ENCODE results near the gene SASH1. TPM values are rescaled to one million over a fixed set of nuclear protein-coding genes. Genes with fewer than 3 reads are reported as not detected.
A peak's percentile ranks its signal among the peaks of the same experiment; 100 is the strongest.

Gene SASH1
- total RNA-seq, 1 experiment from 2014 or later: 11.7 TPM

GRCh38 chr6:148497717-148498116, 155.1 kb downstream of the SASH1 start:
- TF ChIP-seq EZH2phosphoT487 (IDR thresholded peaks at IDR 0.05; ENCODE audit: borderline replicate concordance): no peak
- TF ChIP-seq POLR2A (IDR thresholded peaks at IDR 0.05; ENCODE audit: borderline replicate concordance, extremely low read depth, insufficient read depth, insufficient read length): no peak
- TF ChIP-seq RAD21 (IDR thresholded peaks at IDR 0.05; ENCODE audit: low read depth): no peak
- TF ChIP-seq CBX3 (IDR thresholded peaks at IDR 0.05; ENCODE audit: low read depth): no peak
- Histone ChIP-seq H3K4me2 (ENCODE audit: low read length) (peak overlapping the region; percentile 31; the same call in 1 of the 2 replicates), H3K27me3 (ENCODE audit: insufficient read depth, low read length) (no peaks in the 10 kb centered on the region), H3K27ac (ENCODE audit: low read depth, low read length) (no peak overlapping the region), H3K79me2 (ENCODE audit: insufficient read depth, low read length) (no peaks in the 10 kb centered on the region), H3K9me3 (ENCODE audit: control insufficient read depth in 1 of 2, insufficient read depth in 1 of 2, low read depth in 1 of 2, low read length in 2 of 2) (no peaks in the 10 kb centered on the region), H3K36me3 (ENCODE audit: control insufficient read depth in 1 of 2, insufficient read depth in 2 of 2, low read length in 2 of 2) (no peaks in the 10 kb centered on the region), H3K4me3 (replicated peaks in 1 of 2; ENCODE audit: low read depth in 1 of 2, low read length in 2 of 2) (no peak overlapping the region), H2AFZ (ENCODE audit: low read depth, low read length, poor library complexity, severe bottlenecking) (no peak overlapping the region), H4K20me1 (ENCODE audit: insufficient read depth) (no peaks in the 10 kb centered on the region), H3K4me1 (ENCODE audit: control insufficient read depth in 1 of 2, insufficient read depth in 2 of 2, low read length in 2 of 2) (peaks cover 19 to 35% of the 10 kb centered on the region in 2 experiments), H3K9ac (ENCODE audit: low read length) (no peak overlapping the region), H3K9me2 (ENCODE audit: insufficient read depth) (no peaks in the 10 kb centered on the region)
- ATAC-seq (no peak), DNase-seq (ENCODE audit: low read depth, low spot score) (no peak)
- intact Hi-C loops (cut with micrococcal nuclease): no loop called here
- ChIA-PET CTCF (no interaction called here), RAD21 (ENCODE audit: low non-redundant PET in 1 of 2, low total read pairs in 2 of 2, uncharacterized antibody in 2 of 2, unreplicated experiment in 2 of 2) (no interaction called here), POLR2A (no interaction called here)
- BruUV-seq (replicated peaks): no TSS peak

DNA sequence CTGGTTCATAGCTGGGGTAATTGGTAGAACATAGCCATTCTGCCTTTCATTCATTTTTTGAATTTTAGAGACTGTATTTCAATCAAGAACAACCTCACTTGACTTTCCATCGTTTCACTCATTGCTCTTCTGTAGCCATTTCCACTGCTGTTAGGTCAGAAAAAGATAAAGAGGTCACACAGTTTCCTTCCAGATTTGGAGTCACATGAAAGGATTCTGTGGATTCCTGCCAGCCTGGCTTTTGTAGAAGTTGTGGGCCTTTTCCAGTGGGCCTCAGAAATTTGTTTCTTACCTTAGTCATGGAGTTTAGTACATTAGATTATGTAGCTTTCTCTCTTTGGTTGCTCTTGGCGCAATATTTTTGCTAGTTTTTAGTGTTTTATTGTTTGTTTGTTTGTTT, 157.8 kb downstream of the SASH1 start:
- CTCF ChIA-PET: no interaction called here
- no TSS peak for BruUV-seq (replicated peaks)

More for the DNA sequence above, 157.8 kb downstream of the SASH1 start:
- POLR2A ChIA-PET: no interaction called here
- Histone ChIP-seq H3K27ac (ENCODE audit: low read depth, low read length) (no peak overlapping the region), H3K4me1 (ENCODE audit: control insufficient read depth in 1 of 2, insufficient read depth in 2 of 2, low read length in 2 of 2) (peaks cover 19 to 35% of the 10 kb centered on the region in 2 experiments), H3K9me2 (ENCODE audit: insufficient read depth) (no peaks in the 10 kb centered on the region), H3K9me3 (ENCODE audit: control insufficient read depth in 1 of 2, insufficient read depth in 1 of 2, low read depth in 1 of 2, low read length in 2 of 2) (no peaks in the 10 kb centered on the region), H3K36me3 (ENCODE audit: control insufficient read depth in 1 of 2, insufficient read depth in 2 of 2, low read length in 2 of 2) (no peaks in the 10 kb centered on the region), H2AFZ (ENCODE audit: low read depth, low read length, poor library complexity, severe bottlenecking) (no peak overlapping the region), H4K20me1 (ENCODE audit: insufficient read depth) (no peaks in the 10 kb centered on the region), H3K27me3 (ENCODE audit: insufficient read depth, low read length) (no peaks in the 10 kb centered on the region), H3K4me3 (replicated peaks in 1 of 2; ENCODE audit: low read depth in 1 of 2, low read length in 2 of 2) (no peak overlapping the region), H3K79me2 (ENCODE audit: insufficient read depth, low read length) (no peaks in the 10 kb centered on the region), H3K9ac (ENCODE audit: low read length) (no peak overlapping the region), H3K4me2 (ENCODE audit: low read length) (peak overlapping the region; percentile 65)
- intact Hi-C loops (cut with micrococcal nuclease): no loop called here
- no peak for ATAC-seq
- RAD21 ChIA-PET (ENCODE audit: low non-redundant PET in 1 of 2, low total read pairs in 2 of 2, uncharacterized antibody in 2 of 2, unreplicated experiment in 2 of 2): no interaction called here
- DNase-seq (ENCODE audit: low read depth, low spot score): no peak
- TF ChIP-seq MAX (IDR thresholded peaks at IDR 0.05) (no peak), SIN3A (IDR thresholded peaks at IDR 0.05; ENCODE audit: low read depth) (no peak), JUND (IDR thresholded peaks at IDR 0.05) (no peak), YY1 (IDR thresholded peaks at IDR 0.05; ENCODE audit: extremely low read depth, insufficient replicate concordance, low read depth, low read length) (no peak), TCF7L2 (IDR thresholded peaks at IDR 0.05; ENCODE audit: borderline replicate concordance, extremely low read depth, insufficient read depth, insufficient read length) (no peak), ZNF274 (IDR thresholded peaks at IDR 0.05; ENCODE audit: low read depth, low read length) (no peak), POLR2A (IDR thresholded peaks at IDR 0.05; ENCODE audit: borderline replicate concordance, extremely low read depth, insufficient read depth, insufficient read length) (no peak), ATF3 (IDR thresholded peaks at IDR 0.05) (no peak), EZH2phosphoT487 (IDR thresholded peaks at IDR 0.05; ENCODE audit: borderline replicate concordance) (no peak), POLR2AphosphoS5 (IDR thresholded peaks at IDR 0.05; ENCODE audit: low read depth, low read length) (no peak), ZFX (IDR thresholded peaks at IDR 0.05) (no peak), CBX3 (IDR thresholded peaks at IDR 0.05; ENCODE audit: low read depth) (no peak), RAD21 (IDR thresholded peaks at IDR 0.05; ENCODE audit: low read depth) (no peak)
- TF ChIP-seq, protein P1, sequence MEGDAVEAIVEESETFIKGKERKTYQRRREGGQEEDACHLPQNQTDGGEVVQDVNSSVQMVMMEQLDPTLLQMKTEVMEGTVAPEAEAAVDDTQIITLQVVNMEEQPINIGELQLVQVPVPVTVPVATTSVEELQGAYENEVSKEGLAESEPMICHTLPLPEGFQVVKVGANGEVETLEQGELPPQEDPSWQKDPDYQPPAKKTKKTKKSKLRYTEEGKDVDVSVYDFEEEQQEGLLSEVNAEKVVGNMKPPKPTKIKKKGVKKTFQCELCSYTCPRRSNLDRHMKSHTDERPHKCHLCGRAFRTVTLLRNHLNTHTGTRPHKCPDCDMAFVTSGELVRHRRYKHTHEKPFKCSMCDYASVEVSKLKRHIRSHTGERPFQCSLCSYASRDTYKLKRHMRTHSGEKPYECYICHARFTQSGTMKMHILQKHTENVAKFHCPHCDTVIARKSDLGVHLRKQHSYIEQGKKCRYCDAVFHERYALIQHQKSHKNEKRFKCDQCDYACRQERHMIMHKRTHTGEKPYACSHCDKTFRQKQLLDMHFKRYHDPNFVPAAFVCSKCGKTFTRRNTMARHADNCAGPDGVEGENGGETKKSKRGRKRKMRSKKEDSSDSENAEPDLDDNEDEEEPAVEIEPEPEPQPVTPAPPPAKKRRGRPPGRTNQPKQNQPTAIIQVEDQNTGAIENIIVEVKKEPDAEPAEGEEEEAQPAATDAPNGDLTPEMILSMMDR (IDR thresholded peaks at IDR 0.05 in 2 of 3, conservative IDR thresholded peaks at IDR 0.05 in 1 of 3; ENCODE audit: borderline replicate concordance in 1 of 3, insufficient read depth in 1 of 3, low read depth in 2 of 3, low read length in 2 of 3): no peak
- TF ChIP-seq, protein P2, sequence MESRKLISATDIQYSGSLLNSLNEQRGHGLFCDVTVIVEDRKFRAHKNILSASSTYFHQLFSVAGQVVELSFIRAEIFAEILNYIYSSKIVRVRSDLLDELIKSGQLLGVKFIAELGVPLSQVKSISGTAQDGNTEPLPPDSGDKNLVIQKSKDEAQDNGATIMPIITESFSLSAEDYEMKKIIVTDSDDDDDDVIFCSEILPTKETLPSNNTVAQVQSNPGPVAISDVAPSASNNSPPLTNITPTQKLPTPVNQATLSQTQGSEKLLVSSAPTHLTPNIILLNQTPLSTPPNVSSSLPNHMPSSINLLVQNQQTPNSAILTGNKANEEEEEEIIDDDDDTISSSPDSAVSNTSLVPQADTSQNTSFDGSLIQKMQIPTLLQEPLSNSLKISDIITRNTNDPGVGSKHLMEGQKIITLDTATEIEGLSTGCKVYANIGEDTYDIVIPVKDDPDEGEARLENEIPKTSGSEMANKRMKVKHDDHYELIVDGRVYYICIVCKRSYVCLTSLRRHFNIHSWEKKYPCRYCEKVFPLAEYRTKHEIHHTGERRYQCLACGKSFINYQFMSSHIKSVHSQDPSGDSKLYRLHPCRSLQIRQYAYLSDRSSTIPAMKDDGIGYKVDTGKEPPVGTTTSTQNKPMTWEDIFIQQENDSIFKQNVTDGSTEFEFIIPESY (IDR thresholded peaks at IDR 0.05; ENCODE audit: extremely low read depth, insufficient replicate concordance, low read length): no peak
